HG02571 (cell line): ENCODE measurements around the gene HDAC4.

Source experiments
- ATAC-seq: cut with Tn5 transposase; IDR thresholded peaks from one replicate; pipeline ENCODE4 v1.9.1; 2021; ENCODE audit warnings: mild to moderate bottlenecking, moderate library complexity; ENCODE audit not compliant: unreplicated experiment

Gene HDAC4

DNA sequence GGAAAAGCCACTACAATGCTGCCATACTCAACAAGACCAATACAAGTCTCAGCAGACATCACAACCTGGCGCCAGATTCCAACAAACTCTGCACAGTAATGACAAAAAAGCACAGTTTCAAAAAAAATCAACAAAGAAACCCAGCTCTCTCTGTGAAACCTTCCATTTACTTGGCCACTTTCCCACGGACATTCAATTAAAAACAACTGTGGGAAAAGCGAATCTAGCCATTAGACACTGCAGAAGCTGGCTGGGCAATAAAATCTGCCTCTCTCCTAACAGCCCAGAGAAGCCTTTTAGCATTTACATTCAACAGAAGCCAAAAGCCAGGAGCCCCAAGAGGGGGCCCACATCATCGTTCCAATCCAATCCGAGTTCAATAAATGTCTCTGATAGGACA is 128.9 kb downstream of the HDAC4 start:
- no peak for ATAC-seq

DNA sequence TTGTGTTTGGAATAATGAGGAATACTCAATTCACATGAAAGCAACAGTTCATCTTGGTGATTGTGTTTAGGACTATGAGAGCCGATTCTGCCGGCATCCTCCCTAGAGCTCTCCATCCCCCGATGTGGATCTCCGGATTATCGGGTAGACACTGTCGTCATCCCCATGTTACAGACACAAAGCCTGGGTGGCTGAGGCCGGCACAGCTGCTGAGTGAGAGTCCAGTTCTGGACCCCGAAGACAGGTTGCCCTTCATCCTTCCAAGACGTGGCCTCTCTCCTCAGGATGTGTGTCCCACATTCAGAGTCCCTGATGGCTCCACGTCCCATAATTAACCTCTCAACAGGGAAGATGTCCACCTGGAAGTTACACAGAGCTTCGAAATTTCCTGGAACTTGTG is 129.3 kb downstream of the HDAC4 start:
- ATAC-seq = no peak

DNA sequence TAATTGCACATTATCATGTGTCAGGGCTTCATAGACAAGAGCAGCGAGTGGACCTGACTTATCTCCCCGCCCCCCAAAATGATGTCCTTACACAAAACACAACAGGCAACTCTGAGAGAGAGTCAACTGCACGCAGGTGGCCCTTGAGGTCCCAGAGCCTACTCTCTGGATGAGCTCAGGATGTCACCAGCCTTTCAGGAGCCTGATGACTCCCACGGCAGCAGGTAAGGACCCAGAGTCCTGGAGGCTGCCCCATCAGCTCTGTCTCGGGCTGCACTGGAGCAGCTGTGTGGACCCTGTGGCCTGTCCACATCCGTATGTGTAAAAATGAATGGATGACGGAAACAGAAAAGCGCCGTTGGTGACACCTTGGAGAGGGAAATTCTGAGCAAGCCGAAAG is 130.9 kb downstream of the HDAC4 start:
- no peak for ATAC-seq

DNA sequence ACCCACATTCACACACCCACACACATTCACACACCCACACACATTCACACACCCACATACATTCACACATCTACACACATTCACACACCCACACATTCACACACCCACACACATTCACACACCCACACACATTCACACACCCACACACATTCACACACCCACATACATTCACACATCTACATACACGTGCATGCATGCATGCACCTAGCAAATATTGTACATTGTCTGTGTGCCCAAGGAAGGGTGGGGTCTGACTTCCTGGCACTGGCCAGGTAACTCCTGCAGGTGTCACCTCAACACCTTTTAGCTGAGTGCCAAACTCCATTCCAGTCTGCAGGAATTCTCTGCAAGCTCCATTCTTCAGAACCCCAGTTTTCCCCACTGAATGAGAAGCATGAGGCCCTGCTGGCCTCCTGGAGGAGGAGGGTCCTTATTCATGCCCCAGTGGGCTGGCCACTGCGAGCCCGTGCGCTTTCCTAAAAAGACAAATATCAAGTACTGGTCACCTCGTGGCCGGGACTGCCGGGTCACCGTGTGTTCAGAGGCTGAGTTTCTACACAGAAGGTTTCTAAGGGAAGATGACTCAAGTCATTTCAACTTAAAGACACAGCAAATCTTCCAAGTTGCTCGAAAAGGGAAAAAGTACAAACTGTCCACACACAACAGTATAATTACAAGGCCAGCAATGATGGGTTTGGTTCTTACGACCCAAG is 131.5 kb downstream of the HDAC4 start:
- ATAC-seq = no peak

- ATAC-seq = no peak
Observed at GRCh38 chr2:239268549-239268948, 132.3 kb downstream of the HDAC4 start.

- ATAC-seq = no peak
Observed at GRCh38 chr2:239268082-239268481, 132.7 kb downstream of the HDAC4 start.

- peak; percentile 92 for ATAC-seq
Observed at GRCh38 chr2:239267288-239267951, 133.4 kb downstream of the HDAC4 start.

- ATAC-seq = no peak
Observed at GRCh38 chr2:239266779-239267287, 134.0 kb downstream of the HDAC4 start.

GRCh38 chr2:239266434-239266766 is 134.4 kb downstream of the HDAC4 start:
- no peak for ATAC-seq

DNA sequence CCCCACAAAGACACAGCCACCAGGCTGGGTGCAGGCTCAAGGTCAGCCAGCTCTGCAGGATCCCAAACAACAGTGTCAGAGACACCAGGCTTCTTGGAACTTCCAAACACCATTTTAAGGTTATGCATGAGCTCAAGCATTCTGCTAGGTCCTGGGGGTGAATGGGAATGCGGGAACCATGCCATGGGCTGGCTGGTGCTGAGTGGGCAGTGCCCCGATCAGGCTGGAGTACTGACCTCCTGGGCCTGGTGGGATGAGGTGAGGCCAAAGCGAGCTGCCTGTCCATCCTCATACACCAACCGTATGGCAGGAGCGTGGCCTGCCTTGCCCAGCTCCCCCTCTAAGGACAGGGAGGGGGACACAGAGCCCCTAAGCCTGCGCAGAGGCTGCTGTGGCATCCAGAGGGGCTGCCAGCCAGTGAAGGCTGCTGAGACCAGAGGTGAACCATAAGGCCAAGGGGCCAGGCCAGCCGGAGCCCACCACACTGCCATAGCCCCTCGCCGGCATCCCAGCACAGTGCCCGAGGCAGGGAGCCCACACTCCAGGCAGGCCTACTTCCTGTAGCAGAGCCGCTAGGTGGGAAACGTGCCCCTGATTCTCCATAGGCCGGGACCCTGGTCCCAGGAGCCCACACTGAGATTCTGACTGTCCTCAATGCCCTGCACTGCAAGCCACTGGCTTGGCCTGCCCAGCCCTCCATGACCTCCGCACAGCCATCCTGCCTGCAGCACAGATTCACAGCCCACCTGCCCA is 135.0 kb downstream of the HDAC4 start:
- no peak for ATAC-seq

DNA sequence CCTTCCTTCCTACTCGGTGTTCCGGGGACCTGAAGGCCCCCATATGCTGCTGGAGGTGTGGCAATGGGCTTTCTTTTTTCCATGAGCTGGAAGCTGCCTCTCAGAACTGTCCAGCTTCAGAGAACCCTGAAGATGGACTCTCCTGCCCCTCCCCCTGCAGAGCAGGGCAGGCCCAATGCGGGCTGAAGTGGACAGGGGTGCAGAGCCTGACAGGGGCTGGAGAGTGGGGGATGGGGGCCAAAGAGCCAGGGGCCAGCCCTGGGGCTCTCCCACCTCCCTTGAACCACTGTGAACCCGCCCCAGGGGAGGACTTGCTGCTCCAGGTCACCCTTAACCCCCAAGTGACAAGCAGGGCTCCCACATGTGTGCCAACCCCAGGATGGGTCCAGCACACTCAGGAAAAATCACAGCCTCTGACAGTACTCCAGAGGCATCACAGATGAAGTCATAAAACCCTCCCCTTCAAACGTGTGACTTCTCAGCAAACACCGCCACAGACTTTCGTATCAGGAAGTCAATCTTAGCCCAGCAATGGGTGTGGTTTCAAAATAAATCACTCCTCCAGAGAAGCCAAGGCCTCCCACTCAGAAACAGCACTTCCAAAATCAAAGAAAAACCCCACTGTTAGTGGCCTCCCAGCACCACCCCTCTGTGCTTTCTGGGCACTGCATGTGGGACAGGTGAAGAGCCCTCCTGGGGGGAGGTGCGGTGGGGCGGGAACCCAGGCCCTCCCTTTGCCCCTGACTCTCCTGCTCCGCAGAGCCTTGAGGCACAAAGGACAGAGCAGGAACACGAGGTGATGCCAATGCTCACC is 135.8 kb downstream of the HDAC4 start:
- ATAC-seq = no peak

DNA sequence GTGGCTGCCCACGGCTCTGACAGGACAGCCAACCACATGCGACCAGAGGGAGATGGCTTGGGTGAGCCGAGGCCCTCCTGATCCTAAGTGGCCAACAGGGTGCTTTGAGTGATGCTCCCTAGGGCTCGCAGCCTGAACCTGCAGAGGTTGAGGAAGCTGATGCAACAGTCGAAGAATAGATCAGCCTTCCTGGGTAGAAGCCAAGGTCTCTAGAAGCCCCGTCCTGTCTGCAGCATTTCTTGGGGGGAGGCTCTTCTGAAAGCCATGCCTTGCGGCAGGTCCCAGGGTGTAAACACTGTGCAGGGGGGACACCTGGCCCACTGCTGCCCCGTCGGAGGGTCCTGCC is 136.4 kb downstream of the HDAC4 start:
- ATAC-seq = no peak

- no peak for ATAC-seq
Observed at GRCh38 chr2:239263669-239264491, 136.9 kb downstream of the HDAC4 start.

GRCh38 chr2:239263231-239263630 is 137.6 kb downstream of the HDAC4 start:
- no peak for ATAC-seq

- no peak for ATAC-seq
Observed at GRCh38 chr2:239262484-239263230, 138.2 kb downstream of the HDAC4 start.

GRCh38 chr2:239261796-239262483 is 138.9 kb downstream of the HDAC4 start:
- ATAC-seq = no peak

- no peak for ATAC-seq
Observed at GRCh38 chr2:239261356-239261755, 139.5 kb downstream of the HDAC4 start.

- no peak for ATAC-seq
Observed at GRCh38 chr2:239260546-239261327, 140.1 kb downstream of the HDAC4 start.
